Testis (tissue), 2 donors: ENCODE results near the gene MAEA.
A peak's percentile ranks its signal among the peaks of the same experiment; 100 is the strongest.

Source experiments
- POLR2A ChIP-seq: fragments of 450-650 bp; IDR thresholded peaks from one replicate; pipeline ENCODE4 v1.6.1; 2017; ENCODE audit warnings: antibody characterized with exemption, mild to moderate bottlenecking, moderate library complexity
- TF ChIP-seq, protein P1 (sequence below), 3 experiments: fragments of 450-650 bp in 2 of 3; fragments of 200-600 bp in 1 of 3; sonication (generic) in 1 of 3; IDR thresholded peaks; one replicate each; pipeline ENCODE4 v1.5.1; 2016 to 2019; ENCODE audit warnings: antibody characterized with exemption in 3 of 3, mild to moderate bottlenecking in 2 of 3, moderate library complexity in 1 of 3

DNA sequence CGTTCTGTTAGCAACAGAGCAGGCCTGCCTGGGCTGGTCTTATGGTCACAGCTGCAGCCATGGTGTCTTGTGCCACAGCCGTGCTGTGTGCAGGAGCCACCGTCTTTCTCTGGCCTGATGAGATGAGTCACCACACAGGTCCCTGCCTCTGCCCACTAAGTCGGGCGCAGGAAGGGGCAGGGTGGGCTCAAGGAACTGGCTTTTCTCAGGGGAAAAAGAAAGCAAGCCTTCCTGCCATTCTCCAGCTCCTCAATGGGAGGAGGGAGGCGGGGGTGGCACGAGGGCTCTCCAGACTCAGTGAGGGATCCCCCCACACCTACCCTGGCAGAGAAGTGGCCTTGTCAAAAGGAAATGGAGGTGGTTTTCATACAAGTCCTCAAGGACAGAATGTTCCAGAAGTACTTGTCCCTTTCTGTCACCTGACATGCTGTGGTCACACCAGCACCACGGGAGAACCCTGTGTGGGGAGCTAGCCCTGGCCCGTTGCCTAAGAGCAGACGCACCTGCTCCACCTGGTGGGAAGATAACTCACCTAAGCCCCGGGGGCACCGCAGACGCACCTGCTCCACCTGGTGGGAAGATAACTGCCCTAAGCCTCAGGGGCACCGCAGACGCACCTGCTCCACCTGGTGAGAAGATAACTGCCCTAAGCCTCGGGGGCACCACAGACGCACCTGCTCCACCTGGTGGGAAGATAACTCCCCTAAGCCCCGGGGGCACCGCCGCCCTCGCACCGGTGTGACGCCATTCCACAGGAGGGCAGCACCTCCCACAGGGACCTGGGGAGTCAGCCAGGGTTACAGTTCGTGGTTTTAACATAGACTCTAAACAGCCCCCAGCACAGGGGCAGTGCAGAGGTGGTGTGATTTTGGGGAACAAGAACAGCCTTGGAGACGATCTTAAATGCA, 75.8 kb downstream of the MAEA start:
- TF ChIP-seq, protein P1, sequence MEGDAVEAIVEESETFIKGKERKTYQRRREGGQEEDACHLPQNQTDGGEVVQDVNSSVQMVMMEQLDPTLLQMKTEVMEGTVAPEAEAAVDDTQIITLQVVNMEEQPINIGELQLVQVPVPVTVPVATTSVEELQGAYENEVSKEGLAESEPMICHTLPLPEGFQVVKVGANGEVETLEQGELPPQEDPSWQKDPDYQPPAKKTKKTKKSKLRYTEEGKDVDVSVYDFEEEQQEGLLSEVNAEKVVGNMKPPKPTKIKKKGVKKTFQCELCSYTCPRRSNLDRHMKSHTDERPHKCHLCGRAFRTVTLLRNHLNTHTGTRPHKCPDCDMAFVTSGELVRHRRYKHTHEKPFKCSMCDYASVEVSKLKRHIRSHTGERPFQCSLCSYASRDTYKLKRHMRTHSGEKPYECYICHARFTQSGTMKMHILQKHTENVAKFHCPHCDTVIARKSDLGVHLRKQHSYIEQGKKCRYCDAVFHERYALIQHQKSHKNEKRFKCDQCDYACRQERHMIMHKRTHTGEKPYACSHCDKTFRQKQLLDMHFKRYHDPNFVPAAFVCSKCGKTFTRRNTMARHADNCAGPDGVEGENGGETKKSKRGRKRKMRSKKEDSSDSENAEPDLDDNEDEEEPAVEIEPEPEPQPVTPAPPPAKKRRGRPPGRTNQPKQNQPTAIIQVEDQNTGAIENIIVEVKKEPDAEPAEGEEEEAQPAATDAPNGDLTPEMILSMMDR (IDR thresholded peaks at IDR 0.05), result peak in 1 of 3 experiments; percentile 9
- TF ChIP-seq POLR2A, result no peak
